GM12875 (cell line): Measurements from ENCODE around the gene PUDP.
A peak's percentile ranks its signal among the peaks of the same experiment; 100 is the strongest.
"Not testable (repeated sequence)": the region's sequence is repeated elsewhere in the genome, so short reads cannot be mapped to it uniquely, and the experiment has no call there.

ENCODE experiments used
- H3K4me3 ChIP-seq: one replicate; pipeline ENCODE4 v1.5.1; 2011; ENCODE audit warnings: low read depth, low read length, control low read depth
- CTCF ChIP-seq: IDR thresholded peaks from 2 replicates; pipeline ENCODE4 v1.5.1; 2011; ENCODE audit warnings: low read depth, mild to moderate bottlenecking, control low read depth, inconsistent platforms, low read length, moderate library complexity, borderline replicate concordance; ENCODE audit not compliant: insufficient read depth

The PUDP gene

GRCh38 chrX:7179446-7179845 is 31.5 kb upstream of the PUDP start:
- no peak overlapping the region for H3K4me3 ChIP-seq
- no peak for TF ChIP-seq CTCF

DNA sequence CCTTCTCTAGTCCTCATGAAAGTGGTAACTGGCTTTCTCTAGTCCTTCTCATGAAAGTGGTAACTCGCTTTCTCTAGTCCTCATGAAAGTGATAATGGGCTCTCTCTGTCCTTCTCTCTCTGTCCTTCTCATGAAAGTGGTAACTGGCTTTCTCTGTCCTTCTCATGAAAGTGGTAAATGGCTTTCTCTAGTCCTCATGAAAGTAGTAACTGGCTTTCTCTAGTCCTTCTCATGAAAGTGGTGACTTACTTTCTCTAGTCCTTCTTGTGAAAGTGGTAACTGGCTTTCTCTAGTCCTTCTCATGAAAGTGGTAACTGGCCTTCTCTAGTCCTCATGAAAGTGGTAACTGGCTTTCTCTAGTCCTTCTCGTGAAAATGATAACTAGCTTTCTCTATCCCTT is 30.9 kb upstream of the PUDP start:
- not testable (repeated sequence) for H3K4me3 ChIP-seq

GRCh38 chrX:7170898-7171297 is 22.9 kb upstream of the PUDP start:
- peak; percentile 51; the same call in 1 of the 2 replicates for TF ChIP-seq CTCF
- H3K4me3 ChIP-seq: no peak overlapping the region

DNA sequence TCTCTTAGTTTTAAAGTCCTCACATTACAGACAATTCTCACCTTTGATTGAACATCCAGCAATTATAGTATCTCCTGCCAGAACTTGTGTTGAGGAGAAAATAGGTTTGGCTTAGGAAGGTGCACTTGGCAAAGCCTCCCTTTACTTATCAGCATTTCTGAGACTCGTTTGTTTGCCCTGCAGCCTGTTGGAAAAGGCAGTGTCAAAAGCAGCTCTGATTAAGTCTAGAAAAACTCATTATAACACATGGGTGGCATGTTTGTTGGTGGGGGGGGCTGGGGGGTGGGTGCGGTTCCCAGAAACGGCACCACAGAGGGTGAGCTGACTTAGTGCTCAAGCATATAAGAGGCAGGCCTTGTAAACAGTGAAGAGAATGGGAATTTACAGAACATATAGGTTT is 21.7 kb upstream of the PUDP start:
- no peak overlapping the region for H3K4me3 ChIP-seq
- no peak for TF ChIP-seq CTCF

- no peak for TF ChIP-seq CTCF
- no peak overlapping the region for H3K4me3 ChIP-seq
Measured at GRCh38 chrX:7168371-7168770, 20.4 kb upstream of the PUDP start.

- no peak overlapping the region for H3K4me3 ChIP-seq
- no peak for TF ChIP-seq CTCF
Measured at GRCh38 chrX:7164174-7164573, 16.2 kb upstream of the PUDP start.

DNA sequence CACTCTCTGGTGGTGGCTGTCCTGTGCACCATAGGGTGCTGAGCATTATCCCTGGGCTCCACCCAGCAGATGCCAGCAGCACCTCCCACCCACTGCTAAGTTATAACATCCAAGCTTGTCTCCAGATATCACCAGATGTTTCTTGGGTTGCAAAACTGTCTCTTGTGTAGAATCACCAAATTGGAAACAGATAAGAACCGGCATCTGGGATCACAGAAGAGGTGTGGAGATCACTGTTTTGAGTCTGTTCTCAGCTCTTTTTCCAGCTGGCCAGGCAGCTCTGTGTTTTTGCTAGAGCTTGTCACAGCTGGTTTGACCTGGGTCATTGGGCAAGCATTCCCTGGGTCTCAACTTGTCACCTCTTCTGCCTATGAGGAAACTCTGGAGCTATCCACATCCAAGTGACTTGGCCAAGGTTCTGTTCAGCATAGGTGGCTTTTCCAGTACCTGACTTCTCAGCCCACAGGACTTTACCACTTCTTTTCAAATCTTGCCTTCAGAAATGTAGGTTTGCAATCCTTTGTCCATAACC is 15.3 kb upstream of the PUDP start:
- no peak for TF ChIP-seq CTCF
- H3K4me3 ChIP-seq: no peak overlapping the region
